Skeletal muscle tissue (tissue), 4 donors: ENCODE data around the gene STIM1. TPM values are rescaled to one million over a fixed set of nuclear protein-coding genes. Genes with fewer than 3 reads are reported as not detected.
A peak's percentile ranks its signal among the peaks of the same experiment; 100 is the strongest.

Source experiments
- H3K27ac ChIP-seq: one replicate; pipeline ENCODE4 v1.7.0; 2013; ENCODE audit warnings: mild to moderate bottlenecking, low read depth, low read length, inconsistent platforms
- H3K27me3 ChIP-seq, 3 donors: one replicate each; pipeline ENCODE4 v1.7.0; 2013; ENCODE audit warnings: low read length in 3 of 3; ENCODE audit not compliant: control insufficient read depth in 3 of 3, insufficient read depth in 3 of 3
- H3K36me3 ChIP-seq, 3 donors: one replicate each; pipeline ENCODE4 v1.7.0; 2013; ENCODE audit warnings: low read length in 3 of 3; ENCODE audit not compliant: control insufficient read depth in 3 of 3, insufficient read depth in 3 of 3
- H3K4me1 ChIP-seq, 3 donors: one replicate each; pipeline ENCODE4 v1.7.0; 2013; ENCODE audit warnings: low read length in 3 of 3, mild to moderate bottlenecking in 3 of 3; ENCODE audit not compliant: control insufficient read depth in 3 of 3, insufficient read depth in 3 of 3
- H3K4me3 ChIP-seq, 3 donors: one replicate each; pipeline ENCODE4 v1.7.0; 2013; ENCODE audit warnings: low read length in 3 of 3
- H3K9ac ChIP-seq, 3 donors: one replicate each; pipeline ENCODE4 v1.7.0; 2013; ENCODE audit warnings: low read length in 3 of 3, mild to moderate bottlenecking in 3 of 3, moderate library complexity in 2 of 3, low read depth in 1 of 3
- H3K9me3 ChIP-seq, 3 donors: one replicate each; pipeline ENCODE4 v1.7.0; 2013; ENCODE audit warnings: low read length in 3 of 3; ENCODE audit not compliant: control insufficient read depth in 3 of 3
- total RNA-seq: library from RNA; depleted of rRNA; stranded (reverse); fragments of >200 nt; gene quantifications from one replicate; pipeline ENCODE4 v1.2.3, GENCODE V29; 2014
- donor health status: Osteomylitis.

STIM1 gene
- total RNA-seq, 1 donor from 2014 or later, result 54.8 TPM

DNA sequence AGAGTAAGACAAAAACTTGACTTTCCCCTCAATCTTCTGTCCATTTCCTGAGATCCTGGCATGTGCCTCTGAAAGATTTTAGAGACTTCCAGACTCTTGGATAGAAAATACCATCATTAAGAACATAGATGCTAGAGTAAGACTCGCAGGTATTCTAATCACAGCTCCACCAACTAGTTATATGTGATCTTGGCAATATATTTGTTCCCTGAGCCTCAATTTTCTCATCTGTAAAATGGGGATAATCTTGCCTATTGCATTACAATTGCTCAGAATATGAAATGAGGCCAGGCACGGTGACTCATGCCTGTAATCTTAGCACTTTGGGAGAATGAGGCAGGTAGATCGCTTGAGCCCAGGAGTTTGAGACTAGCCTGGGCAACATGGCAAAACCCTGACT, 25.4 kb upstream of the STIM1 start:
- Histone ChIP-seq H3K27me3 (no peaks in the 10 kb centered on the region), H3K9ac (no peak overlapping the region), H3K27ac (no peak overlapping the region), H3K4me3 (no peak overlapping the region), H3K9me3 (no peaks in the 10 kb centered on the region), H3K36me3 (peaks cover 14 to 21% (median 20%) of the 10 kb centered on the region in 3 donors), H3K4me1 (peaks cover 10 to 21% (median 15%) of the 10 kb centered on the region in 3 donors)

DNA sequence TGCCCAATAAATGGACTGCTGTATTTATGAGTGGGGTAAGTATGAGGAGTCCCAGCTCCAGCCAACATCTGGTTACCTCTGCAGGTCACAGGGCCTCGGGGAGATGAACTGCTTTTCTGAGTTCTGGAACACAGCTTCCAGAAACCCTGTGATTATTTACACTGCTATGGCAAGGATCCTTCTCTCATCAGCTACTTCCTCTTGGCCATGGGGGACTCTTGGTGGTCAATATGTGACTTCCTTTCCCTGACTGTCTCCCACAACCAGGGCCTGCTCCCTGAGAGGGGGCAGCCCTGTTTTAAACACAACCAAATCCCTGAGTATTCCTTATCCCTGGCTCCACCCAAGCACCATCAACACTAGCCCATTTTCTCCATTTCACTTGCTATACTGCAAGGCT, 24.7 kb upstream of the STIM1 start:
- Histone ChIP-seq H3K36me3 (peaks cover 14 to 19% (median 19%) of the 10 kb centered on the region in 3 donors), H3K27me3 (no peaks in the 10 kb centered on the region), H3K4me1 (peaks cover 13 to 28% (median 15%) of the 10 kb centered on the region in 3 donors), H3K9ac (peak overlapping the region in 1 of 3 donors; percentile 33), H3K9me3 (no peaks in the 10 kb centered on the region), H3K27ac (no peak overlapping the region), H3K4me3 (no peak overlapping the region)

- H3K4me1 ChIP-seq, result peaks cover 16 to 29% (median 20%) of the 10 kb centered on the region in 3 donors
- no peak overlapping the region for H3K27ac ChIP-seq
- H3K36me3 ChIP-seq, result peaks cover 14 to 16% (median 15%) of the 10 kb centered on the region in 3 donors
- no peaks in the 10 kb centered on the region for H3K27me3 ChIP-seq
- no peak overlapping the region for H3K9ac ChIP-seq
- H3K9me3 ChIP-seq, result no peaks in the 10 kb centered on the region
- no peak overlapping the region for H3K4me3 ChIP-seq
Observed at GRCh38 chr11:3831378-3832239, 23.9 kb upstream of the STIM1 start.

GRCh38 chr11:3832816-3833215, 22.6 kb upstream of the STIM1 start:
- Histone ChIP-seq H3K9ac (no peak overlapping the region), H3K4me1 (peaks cover 25 to 36% (median 26%) of the 10 kb centered on the region in 3 donors), H3K36me3 (peaks cover 2 to 7% (median 3%) of the 10 kb centered on the region in 3 donors), H3K9me3 (no peaks in the 10 kb centered on the region), H3K27me3 (no peaks in the 10 kb centered on the region), H3K4me3 (no peak overlapping the region), H3K27ac (no peak overlapping the region)

DNA sequence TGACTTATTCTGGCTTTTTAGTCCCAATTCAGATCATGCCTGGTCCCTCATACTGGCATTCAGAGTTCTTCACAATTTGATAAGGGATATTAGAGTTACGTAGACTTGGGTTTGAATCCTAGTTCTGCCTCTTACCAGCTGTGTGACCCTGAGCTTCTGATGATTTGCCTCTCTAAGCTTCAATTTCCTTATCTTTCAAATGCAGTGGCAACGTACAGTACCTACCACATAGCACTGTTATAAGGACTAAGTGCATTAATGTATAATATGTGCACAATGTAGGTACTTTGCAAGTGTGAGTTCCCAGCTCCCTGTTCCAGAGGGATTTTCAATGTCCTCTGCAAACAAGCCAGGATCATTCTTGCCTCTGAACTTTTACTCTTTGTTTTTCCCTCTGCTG, 22.0 kb upstream of the STIM1 start:
- Histone ChIP-seq H3K9me3 (no peaks in the 10 kb centered on the region), H3K27ac (no peak overlapping the region), H3K27me3 (no peaks in the 10 kb centered on the region), H3K9ac (no peak overlapping the region), H3K4me1 (peaks cover 27 to 39% (median 28%) of the 10 kb centered on the region in 3 donors), H3K36me3 (peaks cover 0 to 3% (median 2%) of the 10 kb centered on the region in 3 donors), H3K4me3 (no peak overlapping the region)

DNA sequence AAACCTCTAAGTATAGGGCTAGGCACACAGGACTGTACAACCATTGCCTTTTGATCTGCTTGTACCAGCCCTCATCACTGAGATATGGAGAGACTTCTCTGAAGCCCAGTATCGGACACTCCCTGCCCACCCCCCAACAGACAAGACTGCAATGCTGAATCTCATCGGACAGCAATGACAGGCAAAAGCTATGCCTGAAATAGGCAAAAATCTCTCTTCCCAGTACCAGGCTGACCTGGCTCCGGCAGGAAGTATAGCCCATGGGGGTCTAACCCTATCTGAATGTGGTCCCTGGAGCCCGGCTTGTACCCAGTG, 21.2 kb upstream of the STIM1 start:
- Histone ChIP-seq H3K9me3 (no peaks in the 10 kb centered on the region), H3K36me3 (peaks cover 0 to 3% (median 2%) of the 10 kb centered on the region in 3 donors), H3K4me1 (peaks cover 27 to 45% (median 33%) of the 10 kb centered on the region in 3 donors), H3K9ac (no peak overlapping the region), H3K4me3 (no peak overlapping the region), H3K27me3 (no peaks in the 10 kb centered on the region), H3K27ac (peak overlapping the region; percentile 17)

DNA sequence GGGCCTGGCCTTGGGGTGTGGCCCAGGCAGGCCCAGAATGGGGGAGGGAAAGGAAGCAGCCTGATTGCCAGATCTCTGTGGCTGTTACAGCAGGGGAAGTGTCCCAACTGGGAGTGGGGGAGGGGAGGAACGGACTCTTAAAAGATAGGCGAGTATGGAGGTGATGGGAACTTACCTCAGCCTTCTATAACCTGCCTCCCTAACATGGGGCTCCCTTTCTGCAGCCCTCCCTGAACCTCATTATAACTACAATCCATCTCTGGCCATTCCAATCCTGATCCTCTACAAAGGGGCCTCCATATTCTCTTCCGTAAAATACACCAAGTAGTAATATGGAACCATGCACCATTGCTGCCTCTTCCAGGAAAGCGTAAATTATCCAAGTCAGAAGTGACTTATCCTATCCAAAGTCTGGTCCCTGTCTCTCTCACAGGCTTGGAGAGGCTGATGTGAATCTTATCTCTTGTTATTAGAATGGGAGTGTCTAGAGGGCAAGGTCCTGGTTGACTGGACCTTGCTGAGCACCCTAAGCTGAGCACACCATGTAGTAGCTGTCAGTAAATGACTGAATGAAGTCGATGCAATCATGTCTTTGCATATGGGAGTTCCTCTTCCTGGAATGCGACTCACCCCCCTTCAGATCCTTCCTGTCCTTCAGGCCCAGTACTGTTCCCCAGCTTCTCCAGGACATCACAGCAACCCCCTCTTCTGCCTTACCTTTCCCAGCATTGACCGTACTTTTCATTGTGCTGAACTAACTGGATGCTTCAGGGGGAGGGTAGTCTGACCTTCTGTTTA, 20.6 kb upstream of the STIM1 start:
- H3K27ac ChIP-seq, result peak overlapping the region; percentile 52
- no peaks in the 10 kb centered on the region for H3K27me3 ChIP-seq
- H3K9ac ChIP-seq, result no peak overlapping the region
- H3K36me3 ChIP-seq, result peaks cover 0 to 3% (median 2%) of the 10 kb centered on the region in 3 donors
- peak overlapping the region in 1 of 3 donors; percentile 1 for H3K4me3 ChIP-seq
- H3K9me3 ChIP-seq, result no peaks in the 10 kb centered on the region
- H3K4me1 ChIP-seq, result peaks cover 30 to 50% (median 39%) of the 10 kb centered on the region in 3 donors

DNA sequence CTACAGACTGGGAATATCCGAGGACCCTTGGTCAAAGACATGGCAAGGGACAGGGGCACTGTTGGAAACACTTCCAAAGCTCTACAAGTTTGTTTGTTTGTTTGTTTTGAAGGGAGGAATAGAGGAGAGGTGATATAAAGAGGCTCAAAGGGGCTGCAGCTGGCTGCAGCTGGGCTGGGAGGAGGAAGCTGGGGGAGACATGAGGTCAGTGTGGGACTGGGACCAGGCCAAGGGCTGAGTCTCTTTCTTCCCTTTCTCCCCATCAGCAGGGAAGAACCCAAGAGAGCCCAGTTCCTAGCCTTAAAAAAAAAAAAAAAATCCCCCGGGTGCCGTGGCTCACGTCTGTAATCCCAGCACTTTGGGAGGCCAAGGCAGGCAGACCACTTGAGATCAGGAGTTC, 19.7 kb upstream of the STIM1 start:
- Histone ChIP-seq H3K9ac (no peak overlapping the region), H3K36me3 (peaks cover 0 to 3% (median 0%) of the 10 kb centered on the region in 3 donors), H3K9me3 (no peaks in the 10 kb centered on the region), H3K27ac (peak overlapping the region; percentile 52), H3K27me3 (no peaks in the 10 kb centered on the region), H3K4me3 (no peak overlapping the region), H3K4me1 (peaks cover 34 to 56% (median 43%) of the 10 kb centered on the region in 3 donors)

DNA sequence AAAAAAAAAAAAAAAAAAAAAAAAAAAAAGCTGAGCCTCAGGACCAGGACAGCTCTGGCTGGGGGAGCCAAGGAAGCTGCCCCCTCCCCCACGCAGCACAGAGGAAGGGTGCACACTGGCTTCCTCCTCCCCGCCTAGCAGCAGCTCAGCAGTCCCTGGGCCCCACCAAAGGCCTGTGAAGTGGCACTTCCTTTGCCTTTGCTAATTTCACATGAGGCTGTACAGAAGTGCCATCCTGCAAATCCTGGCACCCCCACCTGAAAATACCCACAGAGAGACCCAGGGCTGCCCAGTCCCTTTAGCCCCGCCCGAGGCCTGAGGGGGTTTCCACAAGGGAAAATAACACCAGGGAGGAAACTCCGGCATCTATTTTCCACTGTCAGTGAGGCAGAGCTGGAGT, 18.6 kb upstream of the STIM1 start:
- Histone ChIP-seq H3K27me3 (no peaks in the 10 kb centered on the region), H3K4me3 (no peak overlapping the region), H3K4me1 (peaks cover 30 to 52% (median 43%) of the 10 kb centered on the region in 3 donors), H3K9ac (no peak overlapping the region), H3K36me3 (peaks cover 0 to 3% (median 0%) of the 10 kb centered on the region in 3 donors), H3K9me3 (no peaks in the 10 kb centered on the region), H3K27ac (peak overlapping the region; percentile 9)

DNA sequence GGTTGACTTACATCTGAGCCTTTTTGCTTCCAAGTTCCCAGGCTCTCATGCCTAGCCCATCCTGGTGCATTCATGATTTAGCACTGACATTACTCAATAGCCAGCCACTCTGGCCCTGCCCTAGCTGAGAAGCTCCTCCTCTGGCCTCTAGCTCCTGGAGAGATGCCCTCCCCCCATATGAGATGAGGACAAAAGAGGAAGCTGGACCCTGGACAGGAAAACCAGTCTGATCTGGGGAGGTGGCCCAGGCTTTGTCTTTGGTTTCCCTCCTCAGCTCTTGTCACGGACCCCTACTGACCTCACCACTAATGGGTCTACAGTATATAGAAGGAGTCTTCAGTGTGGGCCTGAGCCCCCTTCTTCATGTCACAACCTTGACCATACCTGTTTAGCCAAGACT, 17.7 kb upstream of the STIM1 start:
- no peak overlapping the region for H3K9ac ChIP-seq
- no peaks in the 10 kb centered on the region for H3K27me3 ChIP-seq
- H3K36me3 ChIP-seq, result peaks cover 0 to 3% (median 0%) of the 10 kb centered on the region in 3 donors
- peak overlapping the region; percentile 50 for H3K27ac ChIP-seq
- no peaks in the 10 kb centered on the region for H3K9me3 ChIP-seq
- peaks cover 24 to 43% (median 43%) of the 10 kb centered on the region in 3 donors for H3K4me1 ChIP-seq
- no peak overlapping the region for H3K4me3 ChIP-seq
